HG03159 (cell line): Measurements from ENCODE around the gene IDUA.

Source experiments
- ATAC-seq: cut with Tn5 transposase; IDR thresholded peaks from one replicate; pipeline ENCODE4 v1.9.1; 2021; ENCODE audit warnings: mild to moderate bottlenecking, moderate library complexity; ENCODE audit not compliant: unreplicated experiment

IDUA gene

DNA sequence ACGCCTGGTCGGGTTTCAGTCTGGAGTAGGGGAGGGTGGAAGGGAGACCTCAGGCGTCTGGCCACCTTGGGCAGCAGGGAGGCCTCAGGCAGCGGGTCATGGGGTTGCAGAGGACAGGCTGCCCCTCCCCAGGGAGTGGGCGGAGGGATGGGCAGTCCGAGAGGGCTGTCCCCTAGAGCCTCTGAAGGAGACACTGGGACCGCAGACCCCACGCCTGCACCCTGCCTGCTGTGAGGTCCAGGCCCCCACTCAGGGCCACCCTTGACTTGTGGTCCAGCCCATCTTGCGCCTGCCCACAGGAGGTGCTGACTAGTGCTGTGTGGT, 41.0 kb downstream of the IDUA start:
- ATAC-seq = no peak

DNA sequence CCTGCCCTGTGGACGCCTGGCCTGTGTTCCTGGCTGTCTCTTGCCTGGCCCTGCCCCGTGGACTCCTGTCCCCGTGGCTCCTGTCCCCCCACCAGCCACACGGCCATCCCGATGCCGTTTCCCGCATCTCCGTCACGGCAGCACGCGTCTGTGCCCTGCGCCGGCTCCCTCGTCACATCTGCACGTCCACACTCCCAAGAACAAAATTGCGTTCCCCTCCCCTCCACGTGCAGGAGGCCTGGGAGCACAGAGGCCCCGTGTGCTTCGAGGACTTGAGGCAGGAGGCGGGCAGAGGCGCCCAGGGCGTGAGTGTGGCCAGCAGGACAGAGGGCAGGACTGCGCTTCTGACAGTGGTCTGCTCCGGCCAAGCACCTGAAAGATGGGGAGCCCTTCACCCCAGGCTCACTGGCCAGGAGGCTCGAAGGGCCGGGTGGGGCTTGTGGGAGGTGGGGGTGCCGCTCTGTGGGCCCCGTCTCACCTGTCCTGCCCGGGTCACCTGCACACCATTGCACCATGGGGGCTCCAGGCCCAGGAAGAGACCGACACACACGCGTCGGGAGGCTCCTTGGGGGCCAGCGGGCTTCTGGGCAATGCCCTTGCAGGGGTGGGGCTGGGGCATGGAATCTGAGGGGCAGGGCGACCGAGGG, 41.9 kb downstream of the IDUA start:
- no peak for ATAC-seq

DNA sequence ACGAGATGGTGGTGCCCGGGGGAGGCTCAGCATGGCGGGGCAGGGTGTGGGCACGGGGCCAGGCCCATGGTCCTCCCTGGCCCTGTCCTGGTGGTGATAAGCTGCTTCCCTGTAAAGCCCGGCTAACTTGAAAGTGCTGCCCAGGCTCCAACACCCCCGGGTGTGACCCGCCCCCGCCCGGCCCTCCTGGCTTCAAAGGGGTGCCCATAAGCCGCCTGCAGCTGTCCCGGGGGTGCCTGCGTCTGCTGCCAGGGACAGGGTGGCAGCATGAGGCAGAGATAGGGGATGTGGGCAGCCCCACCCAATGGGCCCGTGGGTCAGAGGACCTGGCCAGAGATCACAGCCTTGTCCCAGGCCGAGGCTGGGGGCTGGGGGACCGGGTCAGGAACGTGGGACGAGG, 42.7 kb downstream of the IDUA start:
- ATAC-seq = no peak

DNA sequence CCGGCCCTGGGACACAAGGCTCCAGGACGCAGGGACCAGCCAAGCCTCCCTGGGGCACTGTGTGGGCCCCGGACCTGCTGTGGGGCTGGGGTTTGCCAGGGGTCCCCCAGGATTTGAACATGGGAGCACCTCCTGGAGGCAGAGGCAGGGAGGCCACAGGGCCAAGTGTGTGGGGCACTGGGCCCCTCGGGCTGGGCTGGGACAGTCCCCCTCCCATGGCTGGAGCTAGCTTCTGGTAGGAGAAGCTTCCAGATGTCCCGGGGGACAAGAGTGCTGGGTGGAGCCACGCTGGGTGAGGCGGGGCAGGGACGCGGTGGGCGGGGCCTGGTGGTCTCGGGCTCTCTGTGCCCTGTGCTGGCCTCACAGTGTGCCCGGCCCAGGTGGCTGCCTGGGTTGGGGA, 43.2 kb downstream of the IDUA start:
- ATAC-seq = no peak

DNA sequence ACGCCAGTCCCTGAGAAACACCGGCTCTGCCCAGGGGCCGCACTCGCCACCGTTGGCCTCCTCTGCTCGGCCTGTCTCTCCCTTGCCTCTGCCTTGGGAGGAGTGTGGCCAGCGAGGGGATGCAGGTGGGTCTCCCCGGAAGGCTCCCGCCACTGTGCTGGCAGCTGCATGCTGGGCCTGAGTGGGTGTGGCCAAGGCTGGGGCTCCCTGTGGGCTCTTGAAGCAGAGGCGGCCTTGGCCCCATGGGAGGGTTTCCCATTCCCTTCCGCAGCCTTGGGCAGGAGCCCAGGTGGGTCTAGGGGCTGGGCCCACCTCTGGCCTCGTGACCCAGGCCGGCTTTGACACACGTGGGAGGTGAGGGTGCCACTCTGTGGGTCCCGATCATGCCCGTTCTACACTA, 43.7 kb downstream of the IDUA start:
- ATAC-seq = no peak

DNA sequence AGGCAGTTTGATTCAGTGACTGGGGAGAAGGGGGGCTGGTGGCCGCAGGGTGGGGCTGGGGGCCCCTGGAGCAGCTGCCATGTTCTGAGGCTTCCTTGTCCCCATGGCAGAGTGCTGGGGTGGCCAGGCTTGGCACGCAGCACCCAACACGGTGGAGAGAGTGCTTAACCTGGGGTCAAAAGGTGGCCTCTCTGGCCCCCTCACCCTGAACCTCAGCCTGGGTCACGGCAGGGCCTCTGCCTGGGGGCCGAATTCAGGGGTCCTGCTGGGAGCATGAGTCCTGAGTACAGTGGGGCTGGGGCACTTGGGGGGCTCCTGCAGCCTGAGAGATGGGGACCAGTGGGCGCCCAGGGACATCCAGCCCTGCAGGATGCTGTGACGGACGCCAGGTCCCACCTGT, 44.5 kb downstream of the IDUA start:
- ATAC-seq = no peak

DNA sequence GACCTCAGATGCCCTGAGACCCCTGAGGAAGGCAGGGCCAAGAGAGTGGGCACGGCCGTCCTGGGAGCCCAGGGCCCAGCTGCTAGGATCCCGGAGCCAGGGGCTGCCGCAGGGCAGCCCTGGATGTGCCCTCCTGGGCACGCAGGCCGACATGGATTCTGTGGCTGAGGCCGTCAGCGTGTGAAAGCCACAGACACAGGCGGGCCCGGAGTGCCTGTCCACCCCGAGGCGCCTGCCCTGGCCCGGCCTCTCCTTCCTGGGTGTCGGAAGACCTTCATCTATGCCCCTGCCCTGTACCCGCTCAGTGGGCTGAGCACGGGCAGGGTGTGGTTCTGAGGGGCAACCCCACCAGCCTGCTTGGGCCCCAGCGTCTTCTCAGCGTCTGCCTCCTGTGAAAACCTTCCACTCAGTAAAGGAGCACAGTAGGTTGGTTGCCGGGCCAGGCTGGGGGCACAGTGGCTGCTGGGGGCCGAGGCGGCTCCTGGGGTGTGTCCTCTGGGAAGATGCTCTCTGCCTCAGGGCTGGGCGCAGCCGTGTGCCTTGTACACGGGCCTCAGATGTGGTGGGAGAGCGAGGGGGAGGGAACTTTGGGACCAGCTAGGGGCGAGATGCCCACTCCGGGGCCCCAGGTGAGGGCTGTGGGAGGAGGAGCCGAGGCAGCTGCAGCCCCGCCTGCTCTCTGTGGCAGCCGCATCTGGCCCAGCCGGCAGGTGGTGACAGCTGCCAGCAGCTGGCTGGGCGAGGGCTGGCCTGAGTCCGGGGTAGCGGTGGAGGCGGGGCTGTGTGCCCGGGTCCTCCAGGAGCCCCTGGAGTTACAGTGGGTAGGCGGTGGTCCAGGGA, 45.3 kb downstream of the IDUA start:
- no peak for ATAC-seq

DNA sequence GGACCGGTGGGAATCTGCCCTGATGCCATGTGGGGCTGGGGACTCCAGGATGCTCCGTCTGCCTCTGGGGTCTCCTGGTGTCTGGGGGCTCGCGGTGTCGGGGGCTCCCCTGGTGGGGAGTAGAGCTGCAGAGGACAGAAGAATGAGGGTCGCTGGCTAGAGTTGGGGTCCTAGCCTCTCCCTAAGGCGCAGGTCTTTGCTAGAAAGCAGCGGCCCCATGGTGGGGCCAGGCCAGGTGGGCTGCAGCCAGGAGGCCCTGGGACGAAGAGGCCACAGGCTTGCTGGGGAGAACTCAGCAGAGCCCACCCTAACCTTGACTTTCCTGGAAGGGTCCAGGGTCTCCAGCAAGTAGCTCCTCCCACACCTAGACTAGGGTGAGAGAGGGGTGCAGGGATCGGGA, 46.0 kb downstream of the IDUA start:
- no peak for ATAC-seq

DNA sequence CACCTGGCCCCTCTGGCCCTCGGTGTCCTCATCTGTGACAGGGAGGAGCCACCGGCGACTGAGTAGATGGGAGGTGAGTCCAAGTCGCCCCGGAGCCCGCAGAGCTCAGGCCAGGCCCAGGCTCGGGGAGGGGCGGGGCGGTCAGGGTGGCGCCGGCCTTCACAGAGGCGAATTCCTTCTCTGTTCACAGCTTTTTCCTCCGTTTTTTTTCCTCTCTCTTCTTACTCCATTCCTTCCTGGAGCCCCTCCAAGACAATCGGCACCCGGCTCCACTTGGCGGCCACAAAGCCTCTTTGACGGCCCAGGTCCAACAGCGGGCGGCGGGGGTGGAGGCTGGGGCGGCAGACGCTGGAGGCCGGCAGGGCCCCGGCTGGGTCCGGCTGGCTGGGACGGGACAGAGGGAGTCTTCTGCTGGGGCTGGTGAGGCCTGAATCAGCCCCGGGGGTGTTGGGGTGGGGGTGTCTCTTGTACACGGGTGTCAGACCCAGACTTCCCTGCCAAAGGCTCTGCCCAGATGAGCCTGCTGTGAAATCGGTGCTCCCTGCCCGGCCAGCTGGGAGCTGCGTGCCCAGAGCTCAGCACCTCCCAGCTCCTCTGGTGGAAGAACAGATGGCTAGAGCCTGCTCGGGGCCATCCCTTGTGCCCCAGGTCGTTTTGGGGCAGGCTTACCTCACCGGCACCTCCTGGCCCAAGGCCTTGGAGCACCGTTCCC, 47.2 kb downstream of the IDUA start:
- ATAC-seq = no peak

DNA sequence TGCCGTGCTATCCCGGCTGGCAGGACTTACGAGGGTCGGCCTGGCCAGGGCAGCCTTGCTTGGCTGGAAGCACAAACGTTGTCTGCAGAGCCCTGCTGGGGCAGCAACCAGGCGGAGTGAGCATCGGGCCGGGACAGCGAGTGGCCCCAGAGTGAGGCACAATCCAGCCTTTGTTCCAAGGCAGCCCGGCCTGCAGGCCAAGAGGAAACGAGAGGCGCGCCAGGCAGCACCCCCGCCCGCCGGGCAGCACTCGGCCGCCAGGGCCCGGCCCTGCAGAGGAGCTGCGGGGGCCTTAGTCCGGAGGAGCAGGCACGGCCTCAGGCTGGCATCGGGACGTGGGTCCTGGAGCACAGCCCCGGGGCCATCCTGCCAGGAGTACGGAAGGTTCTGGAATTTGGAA, 48.7 kb downstream of the IDUA start:
- no peak for ATAC-seq

DNA sequence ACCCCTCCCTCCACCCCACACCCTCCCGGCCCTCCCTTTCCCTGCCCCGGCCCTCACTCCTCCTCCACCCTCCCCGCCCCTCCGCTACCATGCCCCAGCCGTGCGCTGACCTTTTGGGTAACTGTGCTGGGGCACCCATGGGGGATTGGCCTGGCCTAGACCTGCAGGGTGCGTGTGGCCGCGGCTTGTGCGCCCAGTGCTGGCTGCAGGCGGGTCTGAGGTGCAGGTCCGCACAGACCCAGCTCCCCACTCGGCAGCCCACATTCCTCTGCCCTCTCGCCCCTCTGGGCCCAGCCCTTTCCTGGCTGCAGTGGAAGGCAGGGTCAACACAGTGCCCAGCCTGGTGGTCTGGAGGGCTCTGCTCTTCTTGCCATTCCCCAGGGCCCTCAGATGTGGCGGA, 49.3 kb downstream of the IDUA start:
- no peak for ATAC-seq

DNA sequence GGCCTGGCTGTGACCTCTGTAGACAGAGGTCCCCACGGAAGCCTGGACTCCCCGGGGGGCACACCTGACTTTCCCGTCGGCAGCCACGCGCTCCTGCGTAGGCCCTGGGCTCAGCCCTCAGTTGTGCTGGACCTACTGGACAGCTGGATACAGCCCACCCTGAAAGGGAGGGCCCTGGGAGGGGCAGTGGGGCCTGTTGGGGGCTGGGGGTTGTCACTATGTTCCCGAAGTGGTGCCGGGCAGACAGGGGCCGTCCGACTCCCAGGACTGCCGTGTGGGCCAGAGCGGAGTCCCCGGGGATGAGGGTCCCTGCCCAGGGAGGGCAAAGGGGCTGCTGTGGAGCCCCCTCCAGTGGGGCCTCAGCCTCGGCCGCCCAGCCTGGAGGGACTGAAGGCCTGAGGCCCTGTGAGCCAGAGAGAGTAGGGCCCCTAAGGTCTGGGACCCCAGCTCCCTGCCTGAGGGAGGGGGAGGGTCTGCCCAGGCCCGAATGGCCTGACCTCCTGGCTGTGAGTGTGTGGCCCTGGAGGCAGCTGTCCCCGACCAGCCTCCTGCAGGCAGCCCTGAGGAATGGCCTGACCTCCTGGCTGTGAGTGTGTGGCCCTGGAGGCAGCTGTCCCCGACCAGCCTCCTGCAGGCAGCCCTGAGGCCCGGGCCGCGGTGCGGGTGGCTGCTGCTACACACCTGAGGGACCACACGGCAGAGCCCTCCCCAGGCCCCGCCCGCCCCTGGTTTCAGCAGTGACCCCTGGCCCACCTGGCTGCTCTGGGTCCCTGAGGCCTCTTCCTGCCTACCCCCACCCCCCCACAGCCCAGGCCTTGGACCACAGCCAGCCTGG, 50.3 kb downstream of the IDUA start:
- ATAC-seq = no peak

DNA sequence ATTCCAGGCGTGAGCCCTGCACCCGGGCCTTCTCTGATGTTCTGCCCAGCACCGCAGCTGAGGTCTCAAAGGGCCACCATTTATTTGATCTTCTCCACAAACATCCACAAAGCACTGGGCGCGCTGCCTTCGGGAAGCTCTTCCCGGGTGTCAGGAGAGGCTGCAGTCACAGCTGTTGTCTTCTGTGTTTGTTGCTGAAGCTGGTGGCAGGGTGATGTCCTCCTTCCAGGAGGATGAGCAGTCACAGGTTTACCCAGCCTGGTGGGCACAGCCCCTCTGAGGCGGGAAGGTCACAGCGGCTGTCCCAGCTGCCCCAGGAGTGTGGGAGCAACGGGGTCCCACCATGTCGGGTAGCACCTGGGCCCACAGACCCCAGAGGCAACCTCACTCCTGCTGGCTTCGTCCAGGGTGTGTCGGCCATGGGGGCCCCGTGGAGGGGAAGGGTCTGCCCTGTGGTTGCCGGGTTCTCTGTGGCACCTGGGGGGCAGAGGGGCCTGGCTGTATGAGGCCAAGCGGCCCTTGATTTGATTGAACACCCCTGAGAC, 52.2 kb downstream of the IDUA start:
- ATAC-seq = no peak

DNA sequence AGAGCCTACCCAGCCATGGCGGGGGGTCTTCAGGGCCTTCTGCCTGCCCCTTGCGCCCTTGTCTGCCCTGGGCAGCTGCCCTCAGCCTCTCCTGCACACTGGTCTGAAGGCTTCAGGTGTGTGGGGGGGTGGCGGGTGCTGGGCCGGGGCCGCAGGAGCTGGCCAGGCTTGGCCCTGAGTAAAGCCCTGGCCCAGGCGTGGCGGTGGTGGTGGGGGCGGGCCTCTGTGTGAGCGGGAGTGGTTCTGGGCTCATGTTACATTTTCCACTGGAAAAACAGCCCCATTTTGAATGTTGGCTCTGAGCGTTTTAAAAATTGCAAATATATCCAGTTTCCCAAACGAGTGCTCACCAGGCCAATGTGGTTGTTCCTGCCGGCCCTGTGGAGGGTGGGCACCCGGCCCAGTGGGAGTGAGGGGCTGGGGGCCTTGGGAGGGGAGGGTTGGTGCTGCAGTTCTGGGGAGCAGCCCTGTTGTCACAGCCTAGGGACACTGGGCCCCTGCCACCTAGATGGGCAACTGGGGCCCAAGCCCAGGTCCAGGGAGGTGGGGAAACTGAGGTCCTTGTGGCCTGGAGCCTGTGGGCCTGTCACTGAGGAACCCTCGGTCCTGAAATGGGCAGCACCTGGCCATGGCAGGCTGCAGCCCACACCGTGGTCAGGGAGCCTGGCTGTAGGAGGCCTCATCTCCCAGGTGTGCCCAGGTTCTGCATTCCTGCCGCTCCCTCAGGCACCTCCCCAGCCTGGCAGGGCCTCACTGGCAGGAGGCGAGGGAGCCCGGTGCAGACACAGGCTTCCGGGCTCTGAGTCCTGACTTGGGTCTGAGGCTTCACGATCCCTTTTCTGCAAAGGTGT, 52.9 kb downstream of the IDUA start:
- no peak for ATAC-seq

DNA sequence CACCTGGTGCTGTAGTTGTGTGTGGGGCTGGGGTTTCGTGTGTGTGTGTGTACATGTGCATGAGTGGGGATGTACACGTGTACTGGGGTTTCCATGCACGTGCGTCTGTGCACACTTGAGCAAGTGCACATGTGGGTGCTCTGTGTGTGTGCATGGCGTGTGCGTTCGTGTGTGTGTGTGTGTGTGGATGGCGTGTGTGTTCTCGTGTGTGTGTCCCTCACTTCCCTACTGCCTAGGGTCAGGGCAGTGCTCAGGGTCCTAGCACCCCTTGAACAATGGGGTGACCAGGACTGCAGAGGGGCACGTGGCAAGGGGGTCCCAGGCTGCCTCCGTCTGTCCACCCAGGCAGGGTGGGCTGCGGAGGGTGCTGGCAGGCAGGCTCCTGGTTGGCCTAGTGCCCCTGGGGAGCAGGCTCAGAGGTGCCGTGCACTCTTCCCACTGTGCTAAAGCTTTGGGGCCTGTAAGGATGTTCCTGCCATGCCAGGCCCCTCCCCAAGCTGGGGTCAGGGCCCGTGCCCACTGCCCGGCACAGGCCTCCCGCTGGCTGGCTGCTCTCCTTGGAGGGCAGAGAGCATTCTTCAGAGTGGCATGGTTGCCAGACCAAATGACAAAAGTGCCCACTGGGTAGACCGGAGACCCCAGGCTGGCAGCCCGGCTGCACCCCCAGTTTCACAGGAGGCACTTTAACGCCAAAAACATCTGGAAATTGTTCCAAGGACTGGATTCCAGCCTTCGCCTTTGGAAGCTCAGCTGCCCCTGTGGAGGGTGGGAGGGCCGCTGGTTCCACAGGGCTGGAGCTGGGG, 53.7 kb downstream of the IDUA start:
- no peak for ATAC-seq

DNA sequence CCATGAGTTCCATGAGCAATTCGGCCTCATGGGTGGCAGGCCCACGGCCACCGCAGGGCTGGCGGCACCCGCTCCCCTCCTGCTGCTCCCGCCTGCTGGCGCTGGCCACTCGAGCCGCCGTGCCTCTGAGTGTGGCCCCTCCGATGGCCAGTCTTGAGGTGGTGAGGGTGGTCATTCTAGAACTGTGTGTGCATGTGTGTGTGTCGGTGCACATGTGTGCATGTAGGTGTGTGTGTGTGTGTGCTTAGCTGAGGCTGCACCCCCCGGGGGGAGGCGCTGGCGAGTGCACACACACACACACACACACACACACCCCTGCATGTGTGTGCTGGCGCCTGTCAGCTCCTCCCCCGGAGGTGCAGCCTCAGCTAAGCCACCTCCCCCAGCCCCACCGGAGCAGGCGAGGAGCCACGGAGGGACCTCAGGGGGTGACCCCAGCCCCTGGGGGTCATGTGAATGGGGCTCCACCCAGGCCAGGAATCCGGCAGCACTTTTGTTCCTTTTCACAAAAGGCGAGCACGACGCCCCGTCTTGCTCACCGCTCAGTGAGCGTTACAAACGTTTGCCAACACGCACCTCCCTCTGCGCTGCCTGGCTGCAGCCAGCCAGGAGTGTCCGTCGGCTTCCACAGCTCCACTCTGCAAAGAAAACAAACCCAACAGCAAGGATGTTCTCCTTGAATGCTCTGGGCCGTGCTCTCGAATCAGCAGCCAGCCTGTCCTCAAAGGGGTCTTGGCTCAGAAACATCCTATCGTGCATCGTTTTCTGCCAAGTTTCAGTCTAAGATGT, 54.5 kb downstream of the IDUA start:
- ATAC-seq = no peak

DNA sequence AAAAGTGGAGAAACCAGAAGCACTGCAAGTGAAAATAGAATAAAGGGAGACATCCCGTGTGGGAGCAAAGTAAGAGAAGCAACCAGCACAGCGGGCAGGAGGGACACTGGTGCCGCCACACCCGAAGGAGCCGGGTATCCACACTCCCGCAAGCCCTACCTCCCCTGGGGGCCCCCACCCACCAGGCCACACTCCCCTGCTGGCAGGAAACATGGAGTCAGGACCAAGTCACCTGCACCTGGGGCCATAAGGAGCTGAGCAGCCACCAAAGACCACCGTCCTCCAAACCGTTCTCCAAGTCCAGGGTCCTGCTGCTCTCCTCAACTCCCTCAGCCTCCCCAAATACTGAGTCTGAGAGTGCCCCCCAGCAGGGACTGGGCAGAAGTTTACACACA, 55.1 kb downstream of the IDUA start:
- ATAC-seq = no peak

DNA sequence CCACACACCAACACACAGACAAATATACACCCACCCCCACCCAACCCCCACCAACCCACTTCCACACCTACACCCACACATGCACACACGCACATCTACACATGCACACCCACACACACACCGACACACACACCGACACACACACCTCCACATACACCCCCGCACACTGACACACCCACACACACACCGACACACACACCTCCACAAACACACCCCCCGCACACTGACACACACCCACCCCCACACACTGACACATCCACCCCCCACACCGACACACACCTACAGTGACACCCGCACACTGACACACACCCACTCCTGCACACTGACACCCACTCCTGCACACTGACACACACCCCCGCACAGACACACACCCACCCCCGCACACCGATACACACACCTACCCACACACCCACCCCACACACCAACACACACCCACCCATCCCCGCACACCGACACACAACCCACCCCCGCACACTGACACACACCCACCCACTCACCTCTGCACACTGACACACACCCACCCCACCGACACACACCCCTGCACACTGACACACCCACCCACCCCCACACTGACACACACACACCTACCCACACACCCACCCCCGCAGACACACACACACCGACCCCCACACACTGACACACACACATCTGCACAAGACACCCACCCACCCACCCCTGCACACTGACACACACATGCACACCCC, 55.7 kb downstream of the IDUA start:
- ATAC-seq = no peak
